Right cardiac atrium (tissue), 5 donors: Measurements from ENCODE around the gene ABITRAM. TPM values are rescaled to one million over a fixed set of nuclear protein-coding genes. Genes with fewer than 3 reads are reported as not detected.

Experiments
- ATAC-seq, 2 donors: fragments of 200-7000 bp; cut with Tn5 transposase; one replicate each; pipeline versions ENCODE4 v1.8.0 to v1.9.1; 2020; ENCODE audit warnings: moderate library complexity in 2 of 2, mild to moderate bottlenecking in 1 of 2
- DNase-seq, 3 donors: peaks; one replicate each; pipeline ENCODE4 v3.0.0-alpha.2; 2020
- H3K27ac ChIP-seq: one replicate; pipeline ENCODE4 v1.5.1; 2013; ENCODE audit warnings: mild to moderate bottlenecking, low read length, control low read depth, moderate library complexity
- H3K27me3 ChIP-seq: one replicate; pipeline ENCODE4 v1.6.1; 2013; ENCODE audit not compliant: control insufficient read depth, insufficient read depth
- H3K4me1 ChIP-seq: one replicate; pipeline ENCODE4 v1.6.1; 2013; ENCODE audit warnings: low read length; ENCODE audit not compliant: control insufficient read depth, insufficient read depth
- H3K4me3 ChIP-seq: one replicate; pipeline ENCODE4 v1.5.1; 2013; ENCODE audit warnings: low read length, control low read depth
- H3K9me3 ChIP-seq: one replicate; pipeline ENCODE4 v1.6.1; 2013; ENCODE audit warnings: low read length; ENCODE audit not compliant: control insufficient read depth
- WGBS: extraction: QIAGEN DNeasy Blood & Tissue Kit; methylation state at CpG from one replicate; pipeline ENCODE4 v1.1.7; 2013; 5-methylcytosine and 5-hydroxymethylcytosine counted together
- intact Hi-C, 4 donors: fragments of 100-400 bp; cut with DNase I; formaldehyde crosslinking; loops; one replicate each; pipeline versions ENCODE4 v1.11.0 to v1.14.0; 2022 to 2023
- polyA plus RNA-seq: library from polyadenylated mRNA; stranded (reverse); fragments of 200-250 nt; gene quantifications from one replicate; pipeline ENCODE4 v1.2.3, GENCODE V29; 2013
- total RNA-seq, 4 donors: library from RNA; stranded (reverse); fragmentation: NEBNext Ultra II Directional; extraction: Animal tissue kit (Norgen Biotek cat#: 25700); gene quantifications; one replicate each; pipeline ENCODE4 v1.2.1, GENCODE V29; 2021
- donor health status: healthy with polysubstance abuse.
- donor health status: DM: no; HTN: yes; CAD: no.
- donor health status: DM: no; HTN: no; CAD: no.
- donor health status: DM: no; HTN: yes; CAD: no; lungs with severe emphysema.
- donor health status: DM: yes; HTN: yes; CAD: no.

Gene ABITRAM
- total and polyA plus RNA-seq, 5 donors, result 5.6 to 12.9 (median 10.1) TPM

- Histone ChIP-seq H3K27ac (no peak overlapping the region), H3K27me3 (no peaks in the 10 kb centered on the region), H3K9me3 (no peaks in the 10 kb centered on the region), H3K4me3 (no peak overlapping the region), H3K4me1 (peaks cover 6% of the 10 kb centered on the region)
- DNase-seq, result no peak
- intact Hi-C loops, result no loop called here
- 75% methylated on average over 2 of the region's 2 CpGs for WGBS
- no peak for ATAC-seq
Observed at GRCh38 chr9:108928386-108928785, 5.8 kb upstream of the ABITRAM start.

GRCh38 chr9:108933231-108933717 is 926 bp upstream of the ABITRAM start:
- intact Hi-C loops, result no loop called here
- DNase-seq (no peak), ATAC-seq (no peak)
- Histone ChIP-seq H3K27ac (peak overlapping the region; percentile 55), H3K4me3 (peak overlapping the region; percentile 56), H3K4me1 (peaks cover 6% of the 10 kb centered on the region), H3K27me3 (no peaks in the 10 kb centered on the region), H3K9me3 (no peaks in the 10 kb centered on the region)
- under 1% methylated on average over 25 of the region's 25 CpGs for WGBS

- ATAC-seq, result peak; percentile 95
- Histone ChIP-seq H3K4me1 (peaks cover 6% of the 10 kb centered on the region), H3K9me3 (no peaks in the 10 kb centered on the region), H3K27me3 (no peaks in the 10 kb centered on the region), H3K27ac (peak within 1 kb of the TSS; percentile 55), H3K4me3 (peak within 1 kb of the TSS; percentile 56)
- WGBS, result under 1% methylated on average over 48 of the region's 48 CpGs
- peak; percentile 95 to 98 (median 97) for DNase-seq
- intact Hi-C loops, result no loop called here
Observed at GRCh38 chr9:108933718-108934322, 380 bp upstream of the ABITRAM start, which contains the start of gene ELP1. TSS of gene ELP1 (minus strand) at chr9:108934124. CDS start at chr9:108931146, 2,978 bp downstream.

GRCh38 chr9:108937561-108938305 is 3.5 kb downstream of the ABITRAM start:
- ATAC-seq (no peak), DNase-seq (no peak)
- Histone ChIP-seq H3K9me3 (no peaks in the 10 kb centered on the region), H3K27ac (no peak overlapping the region), H3K4me3 (no peak overlapping the region), H3K4me1 (peaks cover 3% of the 10 kb centered on the region), H3K27me3 (no peaks in the 10 kb centered on the region)
- WGBS, result 79% methylated on average over 5 of the region's 5 CpGs
- intact Hi-C loops, result no loop called here

- intact Hi-C loops, result no loop called here
- Histone ChIP-seq H3K9me3 (no peaks in the 10 kb centered on the region), H3K27ac (no peak overlapping the region), H3K27me3 (no peaks in the 10 kb centered on the region), H3K4me3 (no peak overlapping the region), H3K4me1 (no peaks in the 10 kb centered on the region)
- WGBS, result 92% methylated on average over 4 of the region's 4 CpGs
- ATAC-seq (no peak), DNase-seq (no peak)
Observed at GRCh38 chr9:108939975-108940374, 5.8 kb downstream of the ABITRAM start.

GRCh38 chr9:108950168-108950567 is 16.0 kb downstream of the ABITRAM start:
- intact Hi-C loops, result loop anchor here in 1 of 4 donors (10.0 kb wide), 1 partner anchor 65 kb away; the partner anchor contains the start of gene CTNNAL1
- WGBS, result 66% methylated on average over 1 of the region's 1 CpG
- Histone ChIP-seq H3K4me3 (no peak overlapping the region), H3K27me3 (no peaks in the 10 kb centered on the region), H3K9me3 (no peaks in the 10 kb centered on the region), H3K27ac (no peak overlapping the region), H3K4me1 (no peaks in the 10 kb centered on the region)
- ATAC-seq (no peak), DNase-seq (no peak)

- Histone ChIP-seq H3K4me3 (no peak overlapping the region), H3K9me3 (no peaks in the 10 kb centered on the region), H3K27ac (no peak overlapping the region), H3K4me1 (no peaks in the 10 kb centered on the region), H3K27me3 (no peaks in the 10 kb centered on the region)
- DNase-seq (no peak), ATAC-seq (no peak)
- intact Hi-C loops, result loop anchor here in 1 of 4 donors (10.0 kb wide), 1 partner anchor 63 kb away; the partner anchor contains the start of gene CTNNAL1
- WGBS, result 83% methylated on average over 2 of the region's 2 CpGs
Observed at GRCh38 chr9:108951578-108951977, 17.4 kb downstream of the ABITRAM start.

- no peak overlapping the region for H3K27ac ChIP-seq
- WGBS, result 1% methylated on average over 3 of the region's 3 CpGs
- no peaks in the 10 kb centered on the region for H3K4me1 ChIP-seq
- intact Hi-C loops, result loop anchor here in 1 of 4 donors (10.0 kb wide), 1 partner anchor 61 kb away; the partner anchor contains the start of gene CTNNAL1
- DNase-seq (no peak), ATAC-seq (peak; percentile 58 to 61)
- H3K4me3 ChIP-seq, result no peak overlapping the region
- H3K9me3 ChIP-seq, result no peaks in the 10 kb centered on the region
- no peaks in the 10 kb centered on the region for H3K27me3 ChIP-seq
Observed at GRCh38 chr9:108953983-108954574, 19.9 kb downstream of the ABITRAM start.

GRCh38 chr9:108956022-108956630 is 21.9 kb downstream of the ABITRAM start:
- no peak overlapping the region for H3K27ac ChIP-seq
- 65% methylated on average over 4 of the region's 4 CpGs for WGBS
- intact Hi-C loops, result loop anchor here in 1 of 4 donors (10.0 kb wide), 1 partner anchor 59 kb away; the partner anchor contains the start of gene CTNNAL1
- no peak overlapping the region for H3K4me3 ChIP-seq
- no peaks in the 10 kb centered on the region for H3K4me1 ChIP-seq
- no peak for DNase-seq
- no peaks in the 10 kb centered on the region for H3K27me3 ChIP-seq
- no peaks in the 10 kb centered on the region for H3K9me3 ChIP-seq
- ATAC-seq, result no peak

- intact Hi-C loops, result loop anchor here in 1 of 4 donors (10.0 kb wide), 1 partner anchor 58 kb away; the partner anchor contains the start of gene CTNNAL1
- H3K4me1 ChIP-seq, result no peaks in the 10 kb centered on the region
- DNase-seq (no peak), ATAC-seq (no peak)
- H3K4me3 ChIP-seq, result no peak overlapping the region
- no peaks in the 10 kb centered on the region for H3K27me3 ChIP-seq
- H3K9me3 ChIP-seq, result no peaks in the 10 kb centered on the region
- H3K27ac ChIP-seq, result no peak overlapping the region
Observed at GRCh38 chr9:108956631-108957026, 22.4 kb downstream of the ABITRAM start.
